Muscle layer of duodenum (tissue), 2 donors: ENCODE results near the gene PRAMEF4.
"Not testable (repeated sequence)": the region's sequence is repeated elsewhere in the genome, so short reads cannot be mapped to it uniquely, and the experiment has no call there.

ENCODE experiments used
- H3K27ac ChIP-seq: one replicate; pipeline ENCODE4 v1.7.0; 2013; ENCODE audit warnings: mild to moderate bottlenecking, low read length
- H3K27me3 ChIP-seq: one replicate; pipeline ENCODE4 v1.7.0; 2013; ENCODE audit warnings: low read depth, mild to moderate bottlenecking, control low read depth, low read length
- H3K36me3 ChIP-seq, 2 donors: one replicate each; pipeline ENCODE4 v1.7.0; 2013; ENCODE audit warnings: low read length in 2 of 2, control low read depth in 1 of 2, mild to moderate bottlenecking in 1 of 2; ENCODE audit not compliant: insufficient read depth in 2 of 2, control insufficient read depth in 1 of 2
- H3K4me1 ChIP-seq, 2 donors: one replicate each; pipeline ENCODE4 v1.7.0; 2013; ENCODE audit warnings: low read length in 2 of 2, mild to moderate bottlenecking in 2 of 2, control low read depth in 1 of 2, moderate library complexity in 1 of 2; ENCODE audit not compliant: insufficient read depth in 2 of 2, control insufficient read depth in 1 of 2
- H3K4me3 ChIP-seq, 2 donors: one replicate each; pipeline ENCODE4 v1.7.0; 2013; ENCODE audit warnings: low read length in 2 of 2, low read depth in 1 of 2, mild to moderate bottlenecking in 1 of 2
- H3K9me3 ChIP-seq, 2 donors: one replicate each; pipeline ENCODE4 v1.7.0; 2013; ENCODE audit warnings: low read length in 2 of 2, control low read depth in 1 of 2, mild to moderate bottlenecking in 1 of 2; ENCODE audit not compliant: control insufficient read depth in 1 of 2
- donor health status: healthy.

The PRAMEF4 gene

GRCh38 chr1:12886101-12886500, at the start of gene PRAMEF4:
Gene PRAMEF4 (minus strand): TSS chr1:12886201. CDS start chr1:12883394, 2,807 bp downstream.
- H3K9me3 ChIP-seq, H3K4me1 ChIP-seq, H3K36me3 ChIP-seq, H3K27me3 ChIP-seq, H3K27ac ChIP-seq, H3K4me3 ChIP-seq: not testable (repeated sequence)

- not testable (repeated sequence) for H3K27me3 ChIP-seq, H3K4me1 ChIP-seq, H3K4me3 ChIP-seq, H3K9me3 ChIP-seq, H3K27ac ChIP-seq, H3K36me3 ChIP-seq
Measured at GRCh38 chr1:12924368-12924767, 38.4 kb upstream of the PRAMEF4 start.

- H3K4me1 ChIP-seq, H3K4me3 ChIP-seq, H3K9me3 ChIP-seq, H3K36me3 ChIP-seq, H3K27me3 ChIP-seq, H3K27ac ChIP-seq: not testable (repeated sequence)
Measured at GRCh38 chr1:12921749-12922148, 35.7 kb upstream of the PRAMEF4 start.

- not testable (repeated sequence) for H3K4me3 ChIP-seq, H3K27me3 ChIP-seq, H3K27ac ChIP-seq, H3K9me3 ChIP-seq, H3K36me3 ChIP-seq, H3K4me1 ChIP-seq
Measured at GRCh38 chr1:12916310-12916709, 30.3 kb upstream of the PRAMEF4 start, which contains the start of gene PRAMEF7. Gene PRAMEF7 (plus strand): TSS chr1:12916610. CDS start chr1:12917693, 1,083 bp downstream.

GRCh38 chr1:12903793-12904572, 18.0 kb upstream of the PRAMEF4 start:
- not testable (repeated sequence) for H3K4me1 ChIP-seq, H3K27me3 ChIP-seq

GRCh38 chr1:12899186-12899585, 13.2 kb upstream of the PRAMEF4 start:
- not testable (repeated sequence) for H3K9me3 ChIP-seq, H3K27ac ChIP-seq, H3K4me1 ChIP-seq, H3K4me3 ChIP-seq, H3K36me3 ChIP-seq, H3K27me3 ChIP-seq

More at GRCh38 chr1:12903793-12904572, 18.0 kb upstream of the PRAMEF4 start:
- not testable (repeated sequence) for H3K4me3 ChIP-seq, H3K36me3 ChIP-seq, H3K9me3 ChIP-seq, H3K27ac ChIP-seq

GRCh38 chr1:12898170-12898569, 12.2 kb upstream of the PRAMEF4 start, which contains the start of gene PRAMEF10:
Gene PRAMEF10 (minus strand): TSS chr1:12898270. CDS start chr1:12895847, 2,423 bp downstream.
- not testable (repeated sequence) for H3K27ac ChIP-seq, H3K4me1 ChIP-seq, H3K27me3 ChIP-seq, H3K4me3 ChIP-seq, H3K36me3 ChIP-seq, H3K9me3 ChIP-seq

- H3K27ac ChIP-seq, H3K4me3 ChIP-seq, H3K4me1 ChIP-seq, H3K9me3 ChIP-seq, H3K27me3 ChIP-seq, H3K36me3 ChIP-seq: not testable (repeated sequence)
Measured at GRCh38 chr1:12878453-12878852, 7.5 kb downstream of the PRAMEF4 start.

- not testable (repeated sequence) for H3K27me3 ChIP-seq, H3K4me1 ChIP-seq, H3K27ac ChIP-seq, H3K9me3 ChIP-seq, H3K4me3 ChIP-seq, H3K36me3 ChIP-seq
Measured at GRCh38 chr1:12863131-12863880, 22.7 kb downstream of the PRAMEF4 start.

GRCh38 chr1:12856786-12857185, 29.2 kb downstream of the PRAMEF4 start, which contains the start of gene PRAMEF2:
Gene PRAMEF2 (plus strand): TSS chr1:12857086. CDS start chr1:12859010, 1,924 bp downstream.
- H3K4me3 ChIP-seq, H3K27me3 ChIP-seq, H3K4me1 ChIP-seq, H3K27ac ChIP-seq, H3K36me3 ChIP-seq, H3K9me3 ChIP-seq: not testable (repeated sequence)

GRCh38 chr1:12851779-12852178, 34.2 kb downstream of the PRAMEF4 start:
- no peaks in the 10 kb centered on the region for H3K9me3 ChIP-seq
- H3K27me3 ChIP-seq, result no peaks in the 10 kb centered on the region
- no peak overlapping the region for H3K4me3 ChIP-seq
- no peak overlapping the region for H3K27ac ChIP-seq
- H3K4me1 ChIP-seq, result no peaks in the 10 kb centered on the region
- H3K36me3 ChIP-seq, result no peaks in the 10 kb centered on the region
